HG03520 (cell line): ENCODE data around the gene ZNF256.

ENCODE experiments used
- ATAC-seq: cut with Tn5 transposase; IDR thresholded peaks from one replicate; pipeline ENCODE4 v1.9.1; 2021; ENCODE audit warnings: mild to moderate bottlenecking, moderate library complexity; ENCODE audit not compliant: unreplicated experiment

The ZNF256 gene

DNA sequence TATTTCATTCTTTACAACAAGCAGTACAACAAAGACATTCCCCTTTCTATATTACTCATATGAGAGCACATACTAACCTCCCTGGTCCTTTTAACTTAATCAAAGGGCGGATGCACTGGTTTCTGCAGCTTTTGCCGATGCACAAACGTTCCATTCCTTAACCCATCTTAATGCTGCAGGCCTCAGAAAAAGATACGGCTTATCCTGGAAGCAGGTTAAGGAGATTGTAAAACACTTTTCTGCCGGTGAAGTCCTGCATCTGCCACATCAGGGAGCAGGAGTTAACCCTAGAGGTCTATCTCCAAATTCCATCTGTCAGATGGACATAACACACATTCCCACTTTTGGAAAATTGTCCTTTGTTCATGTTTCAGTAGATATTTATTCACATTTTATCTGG, 47.2 kb downstream of the ZNF256 start:
- no peak for ATAC-seq
